Mesothelial cell of epicardium (in vitro differentiated cells): ENCODE results near the gene CIROP. TPM values are rescaled to one million over a fixed set of nuclear protein-coding genes. Genes with fewer than 3 reads are reported as not detected.

Experiments
- DNase-seq, 2 experiments: peaks; one replicate each; pipeline ENCODE4 v3.0.0; 2021; ENCODE audit warnings: low spot score in 2 of 2; ENCODE audit not compliant: unreplicated experiment in 2 of 2
- H3K27ac Mint-ChIP-seq: 2 replicates; pipeline ENCODE4 v1.8.0; 2021; ENCODE audit warnings: mixed read lengths
- H3K27me3 Mint-ChIP-seq: 2 replicates; pipeline ENCODE4 v1.8.0; 2021; ENCODE audit warnings: low read depth, mixed read lengths
- H3K36me3 Mint-ChIP-seq: 2 replicates; pipeline ENCODE4 v1.8.0; 2021; ENCODE audit warnings: mixed read lengths
- H3K4me1 Mint-ChIP-seq: 2 replicates; pipeline ENCODE4 v1.8.0; 2021; ENCODE audit warnings: mixed read lengths
- H3K4me3 Mint-ChIP-seq: 2 replicates; pipeline ENCODE4 v1.8.0; 2021; ENCODE audit warnings: mild to moderate bottlenecking, moderate library complexity, mixed read lengths
- H3K9me3 Mint-ChIP-seq: 2 replicates; pipeline ENCODE4 v1.8.0; 2021; ENCODE audit warnings: mixed read lengths
- total RNA-seq: library from RNA; stranded (reverse); gene quantifications from 3 replicates; pipeline ENCODE4 v1.2.1, GENCODE V29; 2021
- TF ChIP-seq, protein P1 (sequence below): fragments of 200-600 bp; sonication (generic); IDR thresholded peaks from one replicate; pipeline ENCODE4 v1.5.0; 2021; ENCODE audit warnings: antibody characterized with exemption; ENCODE audit not compliant: unreplicated experiment

CIROP gene
- total RNA-seq, 1 donor from 2014 or later = not detected

DNA sequence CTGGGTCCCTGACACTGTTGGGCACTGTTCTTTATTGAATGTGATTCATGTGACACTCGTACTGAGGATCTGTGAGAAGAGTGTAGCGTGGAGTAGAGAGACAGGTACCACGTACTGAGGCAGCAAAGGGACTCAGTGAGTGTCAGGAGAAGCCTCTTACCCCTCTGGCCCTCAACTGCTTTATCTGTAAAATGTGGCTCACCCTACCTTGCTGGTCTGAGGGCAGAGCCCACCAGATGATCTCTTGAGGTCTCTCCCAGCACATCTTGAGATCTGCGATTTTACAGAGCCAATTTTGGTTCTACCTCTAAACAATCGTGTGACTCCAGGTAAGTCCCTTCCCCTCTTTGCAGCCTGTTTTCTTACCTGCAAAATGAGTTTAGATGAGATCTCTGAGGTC, 11.1 kb upstream of the CIROP start:
- Mint-ChIP-seq H3K27me3 (peaks cover 4% of the 10 kb centered on the region), H3K4me1 (peaks cover 6% of the 10 kb centered on the region), H3K4me3 (no peak overlapping the region), H3K27ac (no peak overlapping the region), H3K36me3 (no peaks in the 10 kb centered on the region), H3K9me3 (no peaks in the 10 kb centered on the region)
- DNase-seq = no peak
- TF ChIP-seq, protein P1, sequence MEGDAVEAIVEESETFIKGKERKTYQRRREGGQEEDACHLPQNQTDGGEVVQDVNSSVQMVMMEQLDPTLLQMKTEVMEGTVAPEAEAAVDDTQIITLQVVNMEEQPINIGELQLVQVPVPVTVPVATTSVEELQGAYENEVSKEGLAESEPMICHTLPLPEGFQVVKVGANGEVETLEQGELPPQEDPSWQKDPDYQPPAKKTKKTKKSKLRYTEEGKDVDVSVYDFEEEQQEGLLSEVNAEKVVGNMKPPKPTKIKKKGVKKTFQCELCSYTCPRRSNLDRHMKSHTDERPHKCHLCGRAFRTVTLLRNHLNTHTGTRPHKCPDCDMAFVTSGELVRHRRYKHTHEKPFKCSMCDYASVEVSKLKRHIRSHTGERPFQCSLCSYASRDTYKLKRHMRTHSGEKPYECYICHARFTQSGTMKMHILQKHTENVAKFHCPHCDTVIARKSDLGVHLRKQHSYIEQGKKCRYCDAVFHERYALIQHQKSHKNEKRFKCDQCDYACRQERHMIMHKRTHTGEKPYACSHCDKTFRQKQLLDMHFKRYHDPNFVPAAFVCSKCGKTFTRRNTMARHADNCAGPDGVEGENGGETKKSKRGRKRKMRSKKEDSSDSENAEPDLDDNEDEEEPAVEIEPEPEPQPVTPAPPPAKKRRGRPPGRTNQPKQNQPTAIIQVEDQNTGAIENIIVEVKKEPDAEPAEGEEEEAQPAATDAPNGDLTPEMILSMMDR = no peak

DNA sequence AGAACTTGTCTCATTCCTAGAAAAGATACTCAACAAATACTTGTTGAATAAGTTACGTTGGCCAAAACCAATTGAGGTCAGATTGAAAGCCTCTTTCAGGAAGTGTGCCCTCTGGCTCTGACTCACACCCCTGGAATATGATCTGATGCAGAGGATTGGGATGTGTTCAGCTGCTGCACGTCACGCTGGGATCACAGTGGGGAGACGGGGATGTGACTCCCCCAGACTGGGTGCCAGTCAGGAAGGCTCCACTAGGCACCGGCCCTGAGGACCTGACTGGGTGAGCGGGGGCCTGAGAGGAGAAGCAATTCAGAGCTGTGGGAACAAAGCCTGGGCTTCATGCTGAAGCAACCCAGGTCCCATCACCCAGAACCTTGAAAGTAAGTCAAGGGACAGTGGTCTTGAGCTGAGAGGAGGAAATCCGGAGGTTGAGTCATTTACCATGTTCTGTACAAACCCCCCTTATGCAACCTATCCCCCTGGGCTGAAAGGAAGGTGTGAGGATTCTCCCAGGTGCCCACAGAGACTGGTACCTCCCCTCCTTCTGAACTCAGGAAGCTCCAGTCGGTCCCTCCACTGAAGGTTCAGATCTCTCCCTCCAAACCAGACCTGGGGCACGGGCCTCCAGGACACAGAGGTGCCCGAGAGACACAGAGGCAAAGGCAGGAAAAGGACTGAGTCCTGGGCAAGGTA, 10.4 kb upstream of the CIROP start:
- Mint-ChIP-seq H3K9me3 (no peaks in the 10 kb centered on the region), H3K27me3 (peaks cover 4% of the 10 kb centered on the region), H3K4me1 (peaks cover 2% of the 10 kb centered on the region), H3K27ac (no peak overlapping the region), H3K36me3 (no peaks in the 10 kb centered on the region), H3K4me3 (no peak overlapping the region)
- no peak for DNase-seq
- TF ChIP-seq, protein P1 = no peak

DNA sequence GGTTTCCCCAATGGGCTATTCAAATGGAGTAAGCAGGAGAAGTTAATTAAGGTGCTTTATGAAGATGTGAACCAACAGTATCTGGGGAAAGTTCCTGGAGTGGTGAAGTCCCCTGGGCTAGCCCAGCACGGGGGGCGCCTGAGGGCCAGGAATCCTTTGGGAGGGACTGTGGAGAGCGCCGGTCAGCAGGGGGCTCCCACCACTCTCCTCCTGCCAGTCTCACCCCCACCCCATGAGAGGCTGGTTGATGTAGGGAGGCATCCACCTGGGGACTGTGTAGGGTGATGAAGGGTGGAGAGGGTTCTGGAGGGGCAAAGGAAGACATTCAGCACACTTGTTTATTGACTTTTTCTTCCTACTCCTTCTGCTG, 9.9 kb upstream of the CIROP start:
- H3K36me3 Mint-ChIP-seq = no peaks in the 10 kb centered on the region
- H3K9me3 Mint-ChIP-seq = no peaks in the 10 kb centered on the region
- peaks cover 2% of the 10 kb centered on the region for H3K4me1 Mint-ChIP-seq
- H3K4me3 Mint-ChIP-seq = no peak overlapping the region
- H3K27me3 Mint-ChIP-seq = peaks cover 4% of the 10 kb centered on the region
- no peak for DNase-seq
- TF ChIP-seq, protein P1 = no peak
- H3K27ac Mint-ChIP-seq = no peak overlapping the region

DNA sequence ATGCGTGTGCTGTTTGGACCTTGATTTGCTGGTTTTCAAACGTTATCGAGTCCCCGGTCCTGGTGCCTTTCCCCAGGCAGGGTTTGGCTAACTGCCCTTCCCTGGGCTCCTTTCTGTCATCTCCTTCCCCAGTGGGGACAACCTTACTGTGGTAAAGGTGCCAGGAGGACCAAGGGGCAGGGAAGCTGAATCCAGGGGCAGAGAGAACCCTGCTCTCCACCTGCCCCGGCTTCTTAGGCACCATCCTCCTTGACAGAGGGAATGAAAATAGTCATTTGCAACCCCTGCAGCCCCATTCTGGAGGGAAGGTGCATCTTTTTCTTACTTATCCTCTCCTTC, 9.3 kb upstream of the CIROP start:
- Mint-ChIP-seq H3K4me3 (no peak overlapping the region), H3K27me3 (peaks cover 4% of the 10 kb centered on the region), H3K36me3 (no peaks in the 10 kb centered on the region), H3K27ac (no peak overlapping the region), H3K4me1 (peaks cover 2% of the 10 kb centered on the region), H3K9me3 (no peaks in the 10 kb centered on the region)
- TF ChIP-seq, protein P1 = no peak
- no peak for DNase-seq

DNA sequence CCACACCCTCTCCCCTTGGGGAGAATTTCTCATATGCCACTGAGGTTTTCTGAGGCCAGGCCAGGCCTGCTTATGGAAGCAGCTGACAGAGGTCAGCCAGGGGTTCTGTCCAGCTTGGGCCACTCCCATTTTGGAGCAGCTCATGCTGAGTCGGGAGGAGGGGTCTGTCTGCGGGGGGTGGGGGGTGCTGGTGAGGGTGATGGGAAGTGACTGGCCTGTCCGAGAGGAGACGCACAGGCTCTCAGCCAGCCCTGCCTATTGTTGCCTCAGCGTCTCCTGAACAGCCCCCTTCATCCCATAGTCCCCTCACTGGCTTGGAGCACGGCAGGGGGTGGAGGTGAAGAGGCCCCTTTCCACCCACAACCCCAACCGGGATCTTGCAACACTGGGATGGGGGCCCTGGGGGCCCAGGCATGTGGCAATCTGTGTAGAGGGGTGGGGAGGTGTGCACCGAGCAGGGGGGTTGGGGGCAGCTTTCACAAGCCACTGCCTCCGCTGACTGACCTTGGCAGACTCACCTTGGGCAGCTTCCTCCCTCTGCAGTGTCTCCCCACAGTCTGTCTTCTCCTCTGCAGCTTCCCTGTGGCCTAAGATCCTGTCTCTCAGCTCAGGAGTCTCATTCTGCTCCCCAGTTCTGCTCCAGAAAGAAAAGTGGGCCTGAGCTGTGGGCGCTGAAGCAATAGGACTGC, 8.8 kb upstream of the CIROP start:
- Mint-ChIP-seq H3K9me3 (no peaks in the 10 kb centered on the region), H3K4me3 (no peak overlapping the region), H3K27ac (no peak overlapping the region), H3K4me1 (peaks cover 2% of the 10 kb centered on the region), H3K36me3 (no peaks in the 10 kb centered on the region), H3K27me3 (peaks cover 4% of the 10 kb centered on the region)
- TF ChIP-seq, protein P1 = no peak
- DNase-seq = no peak
